H1 (cell line): ENCODE measurements around the gene TAS2R50. TPM values are rescaled to one million over a fixed set of nuclear protein-coding genes. Genes with fewer than 3 reads are reported as not detected.

Experiments
- CTCF ChIA-PET: fragments of 300-600 bp; sonication (Branson Sonifier 250); formaldehyde crosslinking; loops from one replicate; lab custom pipeline; 2021; ENCODE audit not compliant: partially characterized antibody; lab: Charles Lee
- POLR2A ChIA-PET: fragments of 300-600 bp; sonication (Branson Sonifier 250); formaldehyde crosslinking; loops from one replicate; lab custom pipeline; 2021; ENCODE audit warnings: inconsistent platforms; ENCODE audit not compliant: partially characterized antibody; lab: Charles Lee
- DNase-seq, 2 experiments: peaks; one replicate each; pipeline versions ENCODE4 v3.0.0 to v3.0.0-alpha.2; 2010 to 2022; ENCODE audit warnings: low spot score in 2 of 2, low read depth in 1 of 2, mixed read lengths in 1 of 2
- FAIRE-seq: peaks from 2 replicates; lab custom pipeline; 2011; peaks lifted over from hg19 to GRCh38; lab: Jason Lieb, UNC
- H2AFZ ChIP-seq: 2 replicates; pipeline ENCODE4 v1.8.1; 2012; ENCODE audit warnings: low read length, inconsistent platforms
- H2AK5ac ChIP-seq: 2 replicates; pipeline ENCODE4 v1.6.1; 2013; ENCODE audit warnings: low read depth, low read length
- H2BK120ac ChIP-seq: replicated peaks from 2 replicates; pipeline ENCODE3; 2013; ENCODE audit warnings: low read depth, low read length, inconsistent platforms
- H2BK12ac ChIP-seq: 2 replicates; pipeline ENCODE4 v1.6.1; 2013; ENCODE audit warnings: low read depth, low read length
- H2BK15ac ChIP-seq: 2 replicates; pipeline ENCODE4 v1.6.1; 2013; ENCODE audit warnings: low read length
- H2BK20ac ChIP-seq: 2 replicates; pipeline ENCODE4 v1.6.1; 2013; ENCODE audit warnings: low read length
- H2BK5ac ChIP-seq: 2 replicates; pipeline ENCODE4 v1.6.1; 2013; ENCODE audit warnings: low read depth, low read length
- H3K14ac ChIP-seq: 2 replicates; pipeline ENCODE4 v1.6.1; 2013; ENCODE audit warnings: inconsistent platforms; ENCODE audit not compliant: insufficient read length
- H3K18ac ChIP-seq: 2 replicates; pipeline ENCODE4 v1.6.1; 2013; ENCODE audit warnings: low read length; ENCODE audit errors: extremely low read depth
- H3K23ac ChIP-seq: 2 replicates; pipeline ENCODE4 v1.6.1; 2013; ENCODE audit warnings: inconsistent platforms; ENCODE audit not compliant: insufficient read length
- H3K23me2 ChIP-seq: 2 replicates; pipeline ENCODE4 v1.6.1; 2013; ENCODE audit warnings: low read depth, low read length
- H3K27ac ChIP-seq: 2 replicates; pipeline ENCODE4 v1.6.1; 2011; ENCODE audit warnings: low read depth, low read length, inconsistent platforms
- H3K27me3 ChIP-seq, 4 experiments: replicated peaks in 1 of 4; 1 replicate in 1 of 4; 2 replicates in 3 of 4; pipeline versions ENCODE4 v1.6.1 to v1.8.1; 2011 to 2013; ENCODE audit warnings: low read length in 3 of 4, mild to moderate bottlenecking in 3 of 4, inconsistent platforms in 2 of 4, mixed read lengths in 2 of 4, moderate library complexity in 1 of 4; ENCODE audit not compliant: control insufficient read depth in 3 of 4, insufficient read depth in 3 of 4; ENCODE audit errors: extremely low read depth in 1 of 4
- H3K36me3 ChIP-seq, 4 experiments: 2 replicates each; pipeline versions ENCODE4 v1.6.1 to v1.8.1; 2011 to 2013; ENCODE audit warnings: mild to moderate bottlenecking in 4 of 4, low read length in 3 of 4, moderate library complexity in 2 of 4, control low read depth in 1 of 4, inconsistent platforms in 1 of 4; ENCODE audit not compliant: insufficient read depth in 4 of 4, control insufficient read depth in 2 of 4
- H3K4ac ChIP-seq: replicated peaks from 2 replicates; pipeline ENCODE3; 2013; ENCODE audit warnings: low read length, low read depth, mixed read lengths, inconsistent platforms; ENCODE audit not compliant: insufficient read length
- H3K4me1 ChIP-seq, 4 experiments: replicated peaks in 1 of 4; 1 replicate in 1 of 4; 2 replicates in 3 of 4; pipeline versions ENCODE4 v1.6.1 to v1.8.1; 2011 to 2013; ENCODE audit warnings: low read length in 3 of 4, inconsistent platforms in 2 of 4, mixed read lengths in 1 of 4; ENCODE audit not compliant: insufficient read depth in 4 of 4, control insufficient read depth in 3 of 4
- H3K4me2 ChIP-seq, 2 experiments: 2 replicates each; pipeline versions ENCODE4 v1.6.1 to v1.8.1; 2011 to 2013; ENCODE audit warnings: low read depth in 2 of 2, low read length in 2 of 2, control low read depth in 1 of 2, inconsistent platforms in 1 of 2, mild to moderate bottlenecking in 1 of 2; ENCODE audit not compliant: insufficient read depth in 1 of 2
- H3K4me3 ChIP-seq, 4 experiments: fragments of 200-600, 300-600 bp in 1 of 4; sonication (generic), shearing (Covaris generic), sonication (Bioruptor Twin) in 1 of 4; 2 replicates each; pipeline versions ENCODE4 v1.5.1 to v1.8.1; 2011 to 2016; ENCODE audit warnings: low read length in 4 of 4, low read depth in 3 of 4, control low read depth in 2 of 4, inconsistent platforms in 2 of 4, mild to moderate bottlenecking in 2 of 4, mixed read lengths in 1 of 4, moderate library complexity in 1 of 4; ENCODE audit not compliant: insufficient read depth in 2 of 4; ENCODE audit errors: extremely low read depth in 1 of 4
- H3K56ac ChIP-seq: replicated peaks from 2 replicates; pipeline ENCODE3; 2013; ENCODE audit warnings: low read depth, mild to moderate bottlenecking, mixed read lengths, low read length, inconsistent platforms; ENCODE audit not compliant: insufficient read length
- H3K79me1 ChIP-seq: 2 replicates; pipeline ENCODE4 v1.6.1; 2013; ENCODE audit warnings: low read depth, low read length, control low read depth
- H3K79me2 ChIP-seq, 2 experiments: 2 replicates each; pipeline versions ENCODE4 v1.6.1 to v1.8.1; 2012 to 2013; ENCODE audit warnings: low read length in 2 of 2, mild to moderate bottlenecking in 2 of 2, inconsistent platforms in 1 of 2; ENCODE audit not compliant: insufficient read depth in 2 of 2, control insufficient read depth in 1 of 2
- H3K9ac ChIP-seq, 4 experiments: replicated peaks in 1 of 4; 1 replicate in 1 of 4; 2 replicates in 3 of 4; pipeline versions ENCODE4 v1.6.1 to v1.8.1; 2011 to 2013; ENCODE audit warnings: low read depth in 3 of 4, low read length in 3 of 4, control low read depth in 2 of 4, mild to moderate bottlenecking in 2 of 4, moderate library complexity in 2 of 4, inconsistent platforms in 1 of 4; ENCODE audit errors: extremely low read depth in 1 of 4
- H3K9me3 ChIP-seq, 2 experiments: 2 replicates each; pipeline versions ENCODE4 v1.6.1 to v1.8.1; 2012 to 2013; ENCODE audit warnings: mild to moderate bottlenecking in 2 of 2, moderate library complexity in 2 of 2, control low read depth in 1 of 2, inconsistent platforms in 1 of 2, low read depth in 1 of 2, low read length in 1 of 2, mixed read lengths in 1 of 2; ENCODE audit not compliant: insufficient read depth in 2 of 2
- H4K20me1 ChIP-seq, 2 experiments: replicated peaks in 1 of 2; 2 replicates each; pipeline versions ENCODE3 to v1.8.1; 2011 to 2013; ENCODE audit warnings: inconsistent platforms in 2 of 2, low read length in 2 of 2, mild to moderate bottlenecking in 1 of 2; ENCODE audit not compliant: insufficient read depth in 2 of 2, control insufficient read depth in 1 of 2
- H4K5ac ChIP-seq: 2 replicates; pipeline ENCODE4 v1.6.1; 2013; ENCODE audit warnings: low read length, low read depth, mixed read lengths, inconsistent platforms; ENCODE audit not compliant: insufficient read length
- H4K8ac ChIP-seq: 2 replicates; pipeline ENCODE4 v1.8.0; 2013; ENCODE audit warnings: mild to moderate bottlenecking, moderate library complexity, low read length, inconsistent platforms; ENCODE audit not compliant: insufficient read depth; ENCODE audit errors: extremely low read depth
- H4K91ac ChIP-seq: replicated peaks from 2 replicates; pipeline ENCODE3; 2013; ENCODE audit warnings: low read length, mixed read lengths, inconsistent platforms; ENCODE audit not compliant: insufficient read length
- ASH2L ChIP-seq: fragments of 200-600, 300-600 bp; sonication (generic); IDR thresholded peaks from one replicate; pipeline ENCODE4 v1.7.1; 2017; ENCODE audit warnings: low read length
- CTCF ChIP-seq, 3 experiments: IDR thresholded peaks; 1 replicate in 2 of 3; 2 replicates in 1 of 3; pipeline versions ENCODE4 v1.5.1 to v1.6.1; 2011; ENCODE audit warnings: low read length in 3 of 3, mild to moderate bottlenecking in 3 of 3, inconsistent platforms in 2 of 3, low read depth in 1 of 3, moderate library complexity in 1 of 3; ENCODE audit not compliant: insufficient read depth in 1 of 3; ENCODE audit errors: control extremely low read depth in 1 of 3
- MAFK ChIP-seq: IDR thresholded peaks from 2 replicates; pipeline ENCODE4 v1.6.1; 2012; ENCODE audit warnings: low read depth, mild to moderate bottlenecking, improper control_type of control experiment, low read length
- POLR2A ChIP-seq, 2 experiments: IDR thresholded peaks; 1 replicate in 1 of 2; 2 replicates in 1 of 2; pipeline ENCODE4 v1.6.1; 2011; ENCODE audit warnings: low read depth in 2 of 2, low read length in 2 of 2, mild to moderate bottlenecking in 2 of 2; ENCODE audit errors: control extremely low read depth in 1 of 2
- RAD21 ChIP-seq, 2 experiments: IDR thresholded peaks in 1 of 2; conservative IDR thresholded peaks in 1 of 2; 2 replicates each; pipeline ENCODE4 v1.6.1; 2011; ENCODE audit warnings: low read depth in 2 of 2, low read length in 2 of 2, improper control_type of control experiment in 1 of 2, inconsistent platforms in 1 of 2, mild to moderate bottlenecking in 1 of 2, moderate library complexity in 1 of 2
- RXRA ChIP-seq: IDR thresholded peaks from 2 replicates; pipeline ENCODE4 v1.6.1; 2011; ENCODE audit warnings: low read depth, mild to moderate bottlenecking, low read length, moderate library complexity; ENCODE audit not compliant: insufficient read depth
- SAP30 ChIP-seq: fragments of 300-600 bp; sonication (generic); IDR thresholded peaks from 2 replicates; pipeline ENCODE4 v1.7.1; 2012; ENCODE audit warnings: low read length, moderate library complexity, mild to moderate bottlenecking, inconsistent platforms; ENCODE audit not compliant: insufficient read depth, insufficient replicate concordance
- SP2 ChIP-seq: IDR thresholded peaks from 2 replicates; pipeline ENCODE4 v1.6.1; 2012; ENCODE audit warnings: mild to moderate bottlenecking, low read length, inconsistent platforms
- TAF7 ChIP-seq: optimal IDR thresholded peaks from 2 replicates; pipeline ENCODE3; 2011; ENCODE audit warnings: low read depth, mild to moderate bottlenecking, inconsistent platforms, low read length, moderate library complexity, borderline replicate concordance
- TBP ChIP-seq: IDR thresholded peaks from 2 replicates; pipeline ENCODE4 v1.6.1; 2011; ENCODE audit warnings: low read depth, low read length, improper control_type of control experiment
- polyA plus RNA-seq, 7 experiments: library from polyadenylated mRNA; depleted of rRNA in 3 of 7; stranded (reverse) in 5 of 7; unstranded in 2 of 7; fragments of >200 nt in 5 of 7; fragments of 200-250 nt in 2 of 7; gene quantifications; 1 replicate in 5 of 7; 2 replicates in 1 of 7; 4 replicates in 1 of 7; pipeline versions ENCODE4 v1.2.1 to v1.2.3, GENCODE V29; 2011 to 2013; ENCODE audit warnings: missing spikeins in 2 of 7, mixed read lengths in 2 of 7
- total RNA-seq: library from RNA; stranded (reverse); fragmentation: NEBNext Ultra II Directional; extraction: Animal tissue kit (Norgen Biotek cat#: 25700); gene quantifications from 2 replicates; pipeline ENCODE4 v1.2.1, GENCODE V29; 2021

Gene TAS2R50
- total and polyA plus RNA-seq, 2 of the 8 experiments (the other 6 are each of a cell fraction or from before 2014, with no cell fraction given): 0.11 to 0.50 TPM

- no peak overlapping the region for H2BK120ac ChIP-seq
- DNase-seq (no peak), FAIRE-seq (no peak)
- no peak overlapping the region for H3K4ac ChIP-seq
- no peak overlapping the region for H3K14ac ChIP-seq
- H2BK20ac ChIP-seq: no peak overlapping the region
- H3K56ac ChIP-seq: no peak overlapping the region
- no peak overlapping the region for H3K18ac ChIP-seq
- H3K4me1 ChIP-seq: peaks cover 0 to 5% (median 0%) of the 10 kb centered on the region in 4 experiments; a peak in 3 of 7 replicates
- no peak overlapping the region for H4K91ac ChIP-seq
- H3K9ac ChIP-seq: no peak overlapping the region
- no peaks in the 10 kb centered on the region for H4K20me1 ChIP-seq
- H3K79me2 ChIP-seq: no peaks in the 10 kb centered on the region
- TF ChIP-seq TBP: no peak
- TF ChIP-seq RAD21 (IDR thresholded peaks at IDR 0.05 in 1 of 2, conservative IDR thresholded peaks at IDR 0.05 in 1 of 2; ENCODE audit: low read depth in 2 of 2, low read length in 2 of 2): no peak
- no peak for TF ChIP-seq SAP30
- no peak for TF ChIP-seq POLR2A (IDR thresholded peaks at IDR 0.05; ENCODE audit: control extremely low read depth in 1 of 2, low read depth in 2 of 2, low read length in 2 of 2)
- no peak for TF ChIP-seq ASH2L
- no peak for TF ChIP-seq CTCF (IDR thresholded peaks at IDR 0.05; ENCODE audit: control extremely low read depth in 1 of 3, insufficient read depth in 1 of 3, low read depth in 1 of 3, low read length in 3 of 3)
- TF ChIP-seq MAFK: no peak
- TF ChIP-seq RXRA: no peak
- TF ChIP-seq TAF7: no peak
- no peak for TF ChIP-seq SP2
- no peak overlapping the region for H2AFZ ChIP-seq
- H2AK5ac ChIP-seq: no peak overlapping the region
- no peaks in the 10 kb centered on the region for H3K27me3 ChIP-seq
- no peak overlapping the region for H2BK12ac ChIP-seq
- H4K8ac ChIP-seq: no peak overlapping the region
- H2BK5ac ChIP-seq: no peak overlapping the region
- H3K27ac ChIP-seq: no peak overlapping the region
- H3K4me2 ChIP-seq: no peak overlapping the region
- H3K9me3 ChIP-seq: peaks cover 0 to 13% of the 10 kb centered on the region in 2 experiments; a peak in 2 of 4 replicates
- H3K79me1 ChIP-seq: no peaks in the 10 kb centered on the region; the same call in 1 of the 2 replicates
- no peak overlapping the region for H3K23ac ChIP-seq
- H3K36me3 ChIP-seq: no peaks in the 10 kb centered on the region; a peak in 1 of 8 replicates
- no peak overlapping the region for H4K5ac ChIP-seq
- ChIA-PET CTCF (interaction anchor here (1.5 to 2.0 kb wide), 2 partner anchors 11 to 22 kb away, joined by 3 to 6 read pairs; no protein-coding TSS in a partner anchor), POLR2A (interaction anchor here (1.1 kb wide), 1 partner anchor 230 kb away, joined by 3 read pairs; no protein-coding TSS in a partner anchor)
- no peak overlapping the region for H3K4me3 ChIP-seq
- H2BK15ac ChIP-seq: no peak overlapping the region
- no peaks in the 10 kb centered on the region for H3K23me2 ChIP-seq
Measured at GRCh38 chr12:10941369-10941768, 45.3 kb downstream of the TAS2R50 start.
